Fibroblast of mammary gland (primary cell): ENCODE measurements around the gene CUL4A.
"Not testable (repeated sequence)": the region's sequence is repeated elsewhere in the genome, so short reads cannot be mapped to it uniquely, and the experiment has no call there.

Experiments
- DNase-seq: peaks from one replicate; pipeline ENCODE4 v3.0.0-alpha.2; 2010; ENCODE audit warnings: low read depth
- H3K4me3 ChIP-seq: 2 replicates; pipeline ENCODE4 v1.5.1; 2011; ENCODE audit warnings: low read depth, mild to moderate bottlenecking, low read length, moderate library complexity; ENCODE audit not compliant: control insufficient read depth
- TF ChIP-seq, protein P1 (sequence below): conservative IDR thresholded peaks from 2 replicates; pipeline ENCODE4 v1.5.1; 2011; ENCODE audit warnings: low read depth, low read length, inconsistent platforms; ENCODE audit not compliant: control insufficient read depth, insufficient read depth

CUL4A gene

GRCh38 chr13:113304121-113304520, 94.7 kb downstream of the CUL4A start:
- no peak for DNase-seq
- TF ChIP-seq, protein P1, sequence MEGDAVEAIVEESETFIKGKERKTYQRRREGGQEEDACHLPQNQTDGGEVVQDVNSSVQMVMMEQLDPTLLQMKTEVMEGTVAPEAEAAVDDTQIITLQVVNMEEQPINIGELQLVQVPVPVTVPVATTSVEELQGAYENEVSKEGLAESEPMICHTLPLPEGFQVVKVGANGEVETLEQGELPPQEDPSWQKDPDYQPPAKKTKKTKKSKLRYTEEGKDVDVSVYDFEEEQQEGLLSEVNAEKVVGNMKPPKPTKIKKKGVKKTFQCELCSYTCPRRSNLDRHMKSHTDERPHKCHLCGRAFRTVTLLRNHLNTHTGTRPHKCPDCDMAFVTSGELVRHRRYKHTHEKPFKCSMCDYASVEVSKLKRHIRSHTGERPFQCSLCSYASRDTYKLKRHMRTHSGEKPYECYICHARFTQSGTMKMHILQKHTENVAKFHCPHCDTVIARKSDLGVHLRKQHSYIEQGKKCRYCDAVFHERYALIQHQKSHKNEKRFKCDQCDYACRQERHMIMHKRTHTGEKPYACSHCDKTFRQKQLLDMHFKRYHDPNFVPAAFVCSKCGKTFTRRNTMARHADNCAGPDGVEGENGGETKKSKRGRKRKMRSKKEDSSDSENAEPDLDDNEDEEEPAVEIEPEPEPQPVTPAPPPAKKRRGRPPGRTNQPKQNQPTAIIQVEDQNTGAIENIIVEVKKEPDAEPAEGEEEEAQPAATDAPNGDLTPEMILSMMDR, result no peak
- no peak overlapping the region for H3K4me3 ChIP-seq

DNA sequence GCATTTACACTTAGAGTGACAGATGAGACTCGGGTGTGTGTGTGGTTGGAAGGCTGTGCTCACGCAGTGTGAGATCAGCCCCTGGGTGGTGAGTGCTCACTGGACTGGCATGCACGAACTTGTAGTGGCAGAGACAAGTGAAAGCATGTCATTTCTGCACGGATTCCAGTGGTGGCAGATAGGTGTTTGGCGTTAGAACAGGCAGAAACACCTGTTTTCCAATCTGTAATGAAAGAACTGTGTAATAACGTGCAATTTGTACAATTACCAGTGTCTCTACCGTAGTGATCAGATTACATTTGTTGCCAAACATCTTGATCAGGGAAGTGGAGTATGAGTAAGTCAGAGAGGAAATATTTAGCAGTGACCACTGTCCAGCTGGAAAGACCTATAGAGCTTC, 95.8 kb downstream of the CUL4A start:
- peak; percentile 57 for DNase-seq
- TF ChIP-seq, protein P1, result no peak
- no peak overlapping the region for H3K4me3 ChIP-seq

- no peak overlapping the region for H3K4me3 ChIP-seq
- TF ChIP-seq, protein P1, result no peak
- no peak for DNase-seq
These were observed 98.1 kb downstream of the CUL4A start for GRCh38 chr13:113307491-113307890.

DNA sequence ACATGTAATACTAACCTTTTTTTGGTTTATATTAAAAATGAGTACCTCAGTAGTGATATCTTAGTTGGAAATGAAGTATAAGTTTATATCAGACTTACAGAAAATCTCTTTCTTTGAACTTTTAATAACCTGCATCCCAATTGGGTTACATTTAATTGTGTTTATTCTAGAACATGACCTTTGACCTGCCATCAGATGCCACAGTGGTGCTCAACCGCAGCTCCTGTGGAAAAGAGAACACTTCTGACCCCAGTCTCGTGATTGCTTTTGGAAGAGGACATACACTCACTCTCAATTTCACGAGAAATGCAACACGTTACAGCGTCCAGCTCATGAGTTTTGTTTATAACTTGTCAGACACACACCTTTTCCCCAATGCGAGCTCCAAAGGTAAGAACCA, 100.1 kb downstream of the CUL4A start:
- TF ChIP-seq, protein P1, result no peak
- no peak for DNase-seq
- no peak overlapping the region for H3K4me3 ChIP-seq

- not testable (repeated sequence) for H3K4me3 ChIP-seq, DNase-seq
These were observed 104.7 kb downstream of the CUL4A start for GRCh38 chr13:113314112-113314511.

- not testable (repeated sequence) for DNase-seq, H3K4me3 ChIP-seq
These were observed 105.6 kb downstream of the CUL4A start for GRCh38 chr13:113314895-113315470.

- H3K4me3 ChIP-seq, result no peak overlapping the region
- TF ChIP-seq, protein P1, result no peak
- no peak for DNase-seq
These were observed 106.6 kb downstream of the CUL4A start for GRCh38 chr13:113315992-113316391.
